ENCODE measurements around the gene IFIT5. TPM values are rescaled to one million over a fixed set of nuclear protein-coding genes. Genes with fewer than 3 reads are reported as not detected.

Gene IFIT5
- total and polyA plus RNA-seq, 11 donors, result 5.4 to 21.0 (median 10.2) TPM

DNA sequence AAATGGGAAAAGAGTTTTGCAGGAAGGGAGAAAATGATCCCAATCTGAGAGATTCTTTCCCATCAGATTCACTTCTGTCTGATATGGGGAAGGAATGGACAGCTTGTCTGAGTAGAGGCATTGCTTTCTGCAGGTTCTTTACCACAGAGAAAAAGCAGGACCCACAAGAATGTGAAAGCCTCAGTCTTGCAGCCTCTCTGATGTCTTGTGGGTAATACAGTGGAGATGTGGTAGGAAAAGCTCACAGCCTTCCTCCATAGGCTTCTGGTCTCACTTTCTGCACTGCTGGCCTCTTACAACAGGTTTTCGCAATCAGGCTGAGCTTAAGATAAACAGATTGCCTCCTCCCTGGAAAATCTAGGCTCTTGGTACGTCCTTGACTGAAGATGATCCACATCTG, 21.4 kb upstream of the IFIT5 start:
- intact Hi-C loops (cut with DNase I), result loop anchor here in 2 of 10 donors (2.0 to 5.0 kb wide), 2 partner anchors 22 to 91 kb away; partner anchors contain the start of genes IFIT2 (in 1 of the 2) and IFIT5 (in 1 of the 2)
- Histone ChIP-seq H3K4me3 (peak overlapping the region; percentile 28 to 86 (median 60)), H3K9me3 (peaks cover 0 to 6% (median 0%) of the 10 kb centered on the region in 12 donors), H3K27me3 (no peaks in the 10 kb centered on the region), H3K27ac (peak overlapping the region; percentile 64 to 92 (median 85)), H3K36me3 (peaks cover 0 to 9% (median 0%) of the 10 kb centered on the region in 9 donors), H3K4me1 (peaks cover 0 to 58% (median 34%) of the 10 kb centered on the region in 12 donors)
- no peak for DNase-seq
- 5 to 10% (median 8%) methylated on average over 2 of the region's 2 CpGs for WGBS, 4 donors
- peak; percentile 28 to 63 (median 58) for ATAC-seq
- no peak for TF ChIP-seq POLR2A (IDR thresholded peaks at IDR 0.05)
- TF ChIP-seq, protein P1, sequence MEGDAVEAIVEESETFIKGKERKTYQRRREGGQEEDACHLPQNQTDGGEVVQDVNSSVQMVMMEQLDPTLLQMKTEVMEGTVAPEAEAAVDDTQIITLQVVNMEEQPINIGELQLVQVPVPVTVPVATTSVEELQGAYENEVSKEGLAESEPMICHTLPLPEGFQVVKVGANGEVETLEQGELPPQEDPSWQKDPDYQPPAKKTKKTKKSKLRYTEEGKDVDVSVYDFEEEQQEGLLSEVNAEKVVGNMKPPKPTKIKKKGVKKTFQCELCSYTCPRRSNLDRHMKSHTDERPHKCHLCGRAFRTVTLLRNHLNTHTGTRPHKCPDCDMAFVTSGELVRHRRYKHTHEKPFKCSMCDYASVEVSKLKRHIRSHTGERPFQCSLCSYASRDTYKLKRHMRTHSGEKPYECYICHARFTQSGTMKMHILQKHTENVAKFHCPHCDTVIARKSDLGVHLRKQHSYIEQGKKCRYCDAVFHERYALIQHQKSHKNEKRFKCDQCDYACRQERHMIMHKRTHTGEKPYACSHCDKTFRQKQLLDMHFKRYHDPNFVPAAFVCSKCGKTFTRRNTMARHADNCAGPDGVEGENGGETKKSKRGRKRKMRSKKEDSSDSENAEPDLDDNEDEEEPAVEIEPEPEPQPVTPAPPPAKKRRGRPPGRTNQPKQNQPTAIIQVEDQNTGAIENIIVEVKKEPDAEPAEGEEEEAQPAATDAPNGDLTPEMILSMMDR (IDR thresholded peaks at IDR 0.05), result no peak

DNA sequence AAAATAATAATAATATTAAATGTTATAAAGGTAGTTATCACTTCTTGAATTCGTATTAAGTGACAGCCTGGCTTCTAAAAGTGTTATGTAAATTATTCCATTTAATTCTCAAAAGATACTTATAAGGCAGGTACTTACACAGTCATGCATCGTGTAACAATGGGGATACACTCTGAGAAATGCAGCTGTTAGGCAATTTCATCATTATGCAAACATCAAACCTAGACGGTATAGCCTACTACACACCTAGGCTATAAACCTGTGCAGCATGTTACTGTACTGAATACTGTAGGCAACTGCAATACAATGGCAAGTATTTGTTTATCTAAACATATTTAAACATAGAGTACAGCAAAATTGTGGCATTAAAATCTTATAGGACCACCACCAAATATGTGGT, 20.5 kb upstream of the IFIT5 start:
- ATAC-seq (no peak), DNase-seq (no peak)
- Histone ChIP-seq H3K27me3 (no peaks in the 10 kb centered on the region), H3K36me3 (peaks cover 0 to 9% (median 0%) of the 10 kb centered on the region in 9 donors), H3K4me1 (peaks cover 0 to 68% (median 36%) of the 10 kb centered on the region in 12 donors), H3K27ac (peak overlapping the region in 9 of 12 donors; percentile 80 to 92 (median 87)), H3K4me3 (peak overlapping the region in 10 of 12 donors; percentile 44 to 86 (median 62)), H3K9me3 (peaks cover 0 to 6% (median 0%) of the 10 kb centered on the region in 12 donors)
- TF ChIP-seq, protein P1 (IDR thresholded peaks at IDR 0.05), result no peak
- TF ChIP-seq POLR2A (IDR thresholded peaks at IDR 0.05), result no peak
- intact Hi-C loops (cut with DNase I), result loop anchor here in 2 of 10 donors (2.0 to 5.0 kb wide), 2 partner anchors 21 to 92 kb away; partner anchors contain the start of genes IFIT2 (in 1 of the 2) and IFIT5 (in 1 of the 2)
- WGBS, 4 donors, result 14 to 20% (median 18%) methylated on average over 3 of the region's 3 CpGs

DNA sequence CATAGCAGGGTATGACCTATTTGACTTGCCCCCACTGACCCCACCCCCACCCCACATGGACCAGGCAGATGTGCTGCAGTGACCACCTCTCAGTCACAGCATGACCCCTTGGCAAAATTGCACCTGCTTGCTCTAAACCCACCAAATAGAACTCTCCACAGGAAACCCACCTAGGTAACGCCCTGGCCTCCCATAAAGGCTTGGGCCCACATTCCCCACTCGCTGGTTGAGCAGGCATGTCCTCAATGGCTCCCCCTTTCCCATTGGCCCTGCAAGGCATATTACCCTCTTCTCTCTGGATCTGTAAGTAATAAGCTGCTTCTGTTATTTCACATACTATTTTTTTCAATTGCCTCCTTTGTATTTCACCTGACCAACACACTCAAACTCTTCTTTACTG, 19.2 kb upstream of the IFIT5 start:
- WGBS, 4 donors, result 83 to 95% (median 92%) methylated on average over 2 of the region's 2 CpGs
- Histone ChIP-seq H3K27me3 (no peaks in the 10 kb centered on the region), H3K4me1 (peaks cover 0 to 73% (median 36%) of the 10 kb centered on the region in 12 donors), H3K27ac (peak overlapping the region in 1 of 12 donors; percentile 42), H3K36me3 (peaks cover 0 to 9% (median 0%) of the 10 kb centered on the region in 9 donors), H3K9me3 (peaks cover 0 to 7% (median 0%) of the 10 kb centered on the region in 12 donors), H3K4me3 (peak overlapping the region in 6 of 12 donors; percentile 54 to 86 (median 64))
- intact Hi-C loops (cut with DNase I), result no loop called here
- no peak for TF ChIP-seq POLR2A (IDR thresholded peaks at IDR 0.05)
- TF ChIP-seq, protein P1 (IDR thresholded peaks at IDR 0.05), result no peak
- no peak for ATAC-seq
- DNase-seq, result no peak

DNA sequence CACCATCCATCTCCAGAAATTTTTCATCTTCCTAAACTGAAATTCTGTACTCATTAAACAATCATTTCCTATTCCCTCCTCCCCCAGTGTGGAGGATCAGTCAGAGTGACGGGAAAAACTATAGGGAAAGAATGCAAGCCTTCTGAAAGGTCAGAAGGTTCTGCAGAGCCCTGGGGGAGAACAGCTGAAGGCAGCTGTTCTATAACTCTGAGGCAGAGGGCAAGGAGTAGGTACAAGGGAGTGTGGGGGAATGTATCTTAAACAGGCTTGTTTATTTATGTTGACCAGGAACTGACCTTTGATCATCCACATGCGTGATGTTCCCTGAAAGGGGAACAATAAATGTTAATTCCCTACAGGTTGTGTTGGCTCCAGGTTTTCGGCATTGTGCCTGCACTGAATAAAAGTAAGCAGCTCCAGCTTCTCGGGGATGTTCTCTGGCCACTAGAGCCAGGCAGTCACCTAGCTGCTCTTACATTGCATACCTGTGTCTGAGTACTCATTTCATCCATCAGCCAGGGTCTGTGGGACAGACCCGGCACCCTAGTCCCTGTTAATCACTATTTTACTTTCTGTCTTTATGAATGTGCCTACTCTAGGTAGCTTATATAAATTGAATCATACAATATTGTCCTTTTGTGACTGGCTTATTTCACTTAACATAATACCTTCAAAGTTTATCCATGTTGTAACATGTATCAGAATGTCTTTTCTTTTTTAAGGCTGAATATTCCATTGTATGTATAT, 16.2 kb upstream of the IFIT5 start:
- peaks cover 0 to 26% (median 16%) of the 10 kb centered on the region in 9 donors for H3K36me3 ChIP-seq
- H3K4me1 ChIP-seq, result peaks cover 0 to 63% (median 21%) of the 10 kb centered on the region in 12 donors
- no peak for ATAC-seq
- H3K4me3 ChIP-seq, result no peak overlapping the region
- no peak overlapping the region for H3K27ac ChIP-seq
- H3K9me3 ChIP-seq, result peaks cover 0 to 12% (median 0%) of the 10 kb centered on the region in 12 donors
- 51 to 67% (median 59%) methylated on average over 5 of the region's 5 CpGs for WGBS, 4 donors
- no peaks in the 10 kb centered on the region for H3K27me3 ChIP-seq
- TF ChIP-seq POLR2A (IDR thresholded peaks at IDR 0.05), result no peak
- TF ChIP-seq, protein P1 (IDR thresholded peaks at IDR 0.05), result no peak
- intact Hi-C loops (cut with DNase I), result no loop called here
- DNase-seq, result no peak

Measured in heart left ventricle (tissue), 16 donors.